ENCODE results near the gene CCDC126.
"Not testable (repeated sequence)": the region's sequence is repeated elsewhere in the genome, so short reads cannot be mapped to it uniquely, and the experiment has no call there.

CCDC126 gene, protein sequence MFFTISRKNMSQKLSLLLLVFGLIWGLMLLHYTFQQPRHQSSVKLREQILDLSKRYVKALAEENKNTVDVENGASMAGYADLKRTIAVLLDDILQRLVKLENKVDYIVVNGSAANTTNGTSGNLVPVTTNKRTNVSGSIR

DNA sequence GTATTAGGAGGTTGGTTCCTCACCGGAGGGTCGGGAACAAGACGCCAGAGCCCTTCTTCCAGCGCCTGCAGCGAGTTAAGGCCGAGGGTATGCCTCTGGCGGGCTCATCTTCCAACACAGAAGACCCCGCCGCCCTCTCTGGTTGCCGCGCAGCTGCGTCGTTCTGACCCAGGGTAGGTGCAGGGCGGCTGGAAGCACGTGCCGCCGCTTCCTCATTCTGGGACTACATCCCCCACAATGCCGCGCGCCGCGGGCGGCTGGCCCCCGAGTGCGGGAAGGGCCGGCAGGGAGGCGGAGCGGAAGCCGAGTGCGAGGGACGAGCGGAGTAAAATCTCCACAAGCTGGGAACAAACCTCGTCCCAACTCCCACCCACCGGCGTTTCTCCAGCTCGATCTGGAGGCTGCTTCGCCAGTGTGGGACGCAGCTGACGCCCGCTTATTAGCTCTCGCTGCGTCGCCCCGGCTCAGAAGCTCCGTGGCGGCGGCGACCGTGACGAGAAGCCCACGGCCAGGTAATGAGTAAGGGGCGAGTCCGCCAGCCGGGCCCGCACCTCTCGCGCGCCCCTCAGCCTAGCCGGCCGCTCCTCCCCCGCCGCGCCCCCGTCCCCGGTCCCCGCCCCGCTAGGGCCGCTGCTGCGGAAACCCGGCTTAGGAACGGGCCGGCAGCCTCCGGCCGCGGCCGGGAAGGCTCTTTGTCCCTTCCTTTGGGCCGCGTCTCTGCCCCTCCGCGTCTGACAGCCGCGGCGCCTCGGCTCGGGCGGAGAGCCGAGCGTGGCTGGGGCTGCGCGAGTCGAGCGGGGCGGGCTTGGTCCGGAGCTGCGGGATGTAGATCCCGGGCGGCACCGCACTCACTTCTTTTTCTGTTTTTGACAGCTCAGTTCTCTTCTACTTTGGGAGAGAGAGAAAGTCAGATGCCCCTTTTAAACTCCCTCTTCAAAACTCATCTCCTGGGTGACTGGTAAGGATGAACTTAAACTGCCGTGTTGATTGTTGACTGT lies at the start of gene CCDC126:
CCDC126 (plus strand) TSS at position 289 of the 998 bp plus-strand sequence. CDS start 13,934 bp downstream, outside the sequence.
- peak; percentile 60 to 80 for DNase-seq (ENCODE audit: low read depth in 2 of 2)

DNA sequence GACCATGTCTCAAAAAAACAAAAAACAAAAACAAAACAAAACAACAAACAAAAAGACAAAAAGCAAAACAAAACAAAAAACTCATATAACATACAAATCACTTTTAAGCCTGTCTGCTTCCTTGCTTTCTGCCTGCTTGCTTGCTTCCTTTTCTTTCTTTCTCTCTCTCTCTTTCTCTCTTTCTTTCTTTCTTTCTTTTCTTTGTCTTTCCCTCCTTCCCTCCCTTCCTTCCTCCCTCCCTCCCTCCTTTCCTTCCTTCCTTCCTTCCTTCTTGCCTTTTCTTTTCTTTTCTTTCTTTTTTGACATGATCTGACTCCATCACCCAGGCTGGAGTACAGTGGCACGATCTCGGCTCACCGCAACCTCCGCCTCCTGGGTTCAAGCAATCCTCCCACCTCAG lies 49.5 kb upstream of the CCDC126 start:
- DNase-seq (ENCODE audit: low read depth in 2 of 2) = no peak

DNA sequence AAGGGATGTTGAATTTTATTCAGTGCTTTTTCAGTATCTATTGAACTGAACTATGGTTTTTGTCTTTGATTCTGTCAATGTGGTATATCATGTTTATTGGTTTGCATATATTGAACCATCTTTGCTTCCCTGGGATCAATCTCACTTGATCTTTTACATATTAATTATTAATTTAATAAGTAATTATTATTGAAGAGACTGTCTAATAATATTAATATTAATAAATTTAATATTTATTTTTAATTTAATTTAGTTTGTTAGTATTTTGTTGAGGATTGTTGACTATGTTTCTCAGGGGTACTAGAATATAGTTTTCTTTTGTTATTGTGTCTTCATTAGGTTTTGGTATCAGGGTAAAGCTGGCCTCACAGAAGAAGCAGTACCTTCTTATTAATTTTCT lies 38.9 kb upstream of the CCDC126 start:
- no peak for DNase-seq (ENCODE audit: low read depth in 2 of 2)

DNA sequence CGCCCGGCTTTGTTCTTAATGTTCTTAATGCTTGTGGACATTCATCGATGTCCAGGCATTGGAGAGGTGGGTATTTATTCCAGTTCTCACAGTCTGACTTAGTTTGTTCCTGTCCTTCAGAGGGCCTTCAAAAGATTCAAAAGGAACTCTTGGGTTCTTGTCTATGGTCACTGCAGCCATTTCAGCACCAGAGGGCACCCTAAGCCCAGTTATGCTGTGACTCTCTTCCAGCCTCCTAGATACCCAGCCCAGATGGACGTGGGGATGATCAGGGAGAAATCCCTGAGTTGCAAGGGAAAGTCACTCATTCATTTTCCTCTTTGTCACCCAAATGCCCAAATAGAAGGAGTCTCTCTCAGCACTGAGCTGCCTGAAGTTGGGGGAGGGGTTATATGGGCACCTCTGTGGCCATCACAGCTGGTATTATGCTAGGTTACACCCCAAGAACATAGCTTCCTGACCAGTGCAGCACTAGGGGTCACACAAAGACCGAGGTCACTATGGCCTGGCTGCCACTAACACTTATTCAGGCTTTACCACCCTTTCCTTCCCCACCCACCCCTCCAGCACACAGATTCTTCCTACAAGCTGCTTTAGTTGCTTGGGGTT lies 26.5 kb upstream of the CCDC126 start:
- DNase-seq (ENCODE audit: low read depth in 2 of 2) = peak; percentile 21 to 35

DNA sequence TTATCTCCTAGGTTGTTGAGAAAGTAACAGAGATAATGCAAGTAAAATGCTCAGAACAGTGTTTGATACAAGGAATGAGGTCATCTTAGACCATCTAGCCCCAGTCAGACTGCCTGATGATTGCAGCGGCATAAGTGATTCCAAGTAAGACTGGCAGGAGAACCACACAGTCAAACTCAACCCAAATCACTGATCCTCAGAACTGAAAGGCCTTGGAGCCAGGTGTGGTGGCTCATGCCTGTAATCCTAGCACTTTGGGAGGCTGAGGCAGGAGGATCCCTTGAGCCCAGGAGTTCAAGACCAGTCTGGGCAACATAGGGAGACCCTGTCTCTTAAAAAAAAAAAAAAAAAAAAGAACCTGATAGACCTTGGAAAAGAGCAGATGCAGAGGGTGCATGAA lies 15.2 kb upstream of the CCDC126 start:
- not testable (repeated sequence) for DNase-seq (ENCODE audit: low read depth in 2 of 2)

DNA sequence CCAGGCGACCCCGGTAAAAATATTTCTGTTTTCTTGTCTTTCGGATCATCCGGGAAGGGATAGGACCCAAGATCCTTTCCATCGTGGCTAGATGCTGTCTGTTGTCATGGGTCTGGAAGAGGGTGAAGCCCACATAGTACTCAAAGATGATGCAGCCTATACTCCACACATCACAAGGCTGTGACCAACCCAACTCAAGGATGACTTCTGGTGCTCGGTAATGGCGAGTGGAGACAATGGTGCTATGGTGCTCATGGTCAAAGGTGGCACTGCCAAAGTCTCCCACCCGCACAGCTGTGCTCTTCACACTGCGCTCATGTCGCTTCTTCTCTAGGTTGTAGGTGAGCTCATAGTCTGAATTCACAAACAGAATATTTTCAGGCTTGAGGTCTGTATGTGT lies 11.9 kb upstream of the CCDC126 start:
- not testable (repeated sequence) for DNase-seq (ENCODE audit: low read depth in 2 of 2)

DNA sequence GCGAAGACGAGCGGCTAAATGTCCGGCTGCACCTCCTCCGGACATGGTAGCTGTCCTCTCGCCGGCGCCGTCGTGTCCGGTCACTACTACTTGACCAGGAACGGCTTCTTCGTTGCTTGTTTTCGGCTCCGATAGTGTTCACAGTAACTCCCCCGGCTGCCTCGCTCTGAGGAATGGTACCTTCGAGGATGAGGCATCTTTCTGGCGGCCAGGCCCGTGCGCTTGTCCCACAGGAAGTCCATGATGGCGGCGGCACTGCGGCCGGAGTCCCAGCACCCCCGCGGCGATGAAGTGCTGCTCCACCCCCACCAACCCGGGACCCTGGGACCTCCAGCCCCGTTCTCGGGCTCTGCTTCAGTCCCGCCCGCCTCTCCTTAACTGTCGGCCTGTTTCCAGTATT lies 11.0 kb upstream of the CCDC126 start:
- DNase-seq (ENCODE audit: low read depth in 2 of 2) = no peak

DNA sequence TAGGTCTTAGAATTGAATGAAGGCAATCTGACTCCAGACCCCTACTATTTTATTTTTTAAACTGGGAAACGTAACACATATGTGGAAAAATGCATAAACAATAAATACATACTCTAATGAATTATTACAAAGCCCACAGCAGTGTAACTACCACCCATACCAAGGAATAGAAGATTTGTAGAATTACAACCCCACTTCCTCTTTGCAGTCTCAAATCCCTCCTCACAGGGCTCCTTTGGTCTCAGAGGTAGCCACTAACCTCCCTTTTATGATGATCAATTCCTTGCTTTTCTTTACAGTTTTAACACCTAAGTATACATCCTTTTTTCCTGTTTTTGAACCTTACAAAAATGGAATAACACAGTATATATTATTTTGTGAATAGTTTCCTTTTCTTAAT lies 6.7 kb upstream of the CCDC126 start:
- DNase-seq (ENCODE audit: low read depth in 2 of 2) = no peak

DNA sequence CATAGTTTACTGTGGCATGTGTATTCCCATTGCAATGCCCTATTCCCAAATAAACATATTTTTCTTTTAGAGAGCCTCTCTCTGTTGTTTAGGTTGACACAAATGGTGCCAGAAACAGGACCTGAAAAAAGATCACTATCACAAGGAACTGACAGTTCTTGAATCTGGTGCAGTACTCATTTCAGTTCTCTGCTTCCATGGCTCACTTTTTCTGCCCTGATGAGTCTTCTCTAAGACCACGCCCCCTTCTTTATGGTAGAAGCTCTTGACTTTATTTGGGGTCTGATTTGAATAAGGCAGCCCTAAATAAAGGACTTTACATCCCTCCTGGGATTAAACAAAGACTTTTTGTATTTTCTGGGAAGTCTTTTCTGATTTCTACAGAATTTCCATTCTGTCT lies 3.5 kb upstream of the CCDC126 start:
- no peak for DNase-seq (ENCODE audit: low read depth in 2 of 2)

DNA sequence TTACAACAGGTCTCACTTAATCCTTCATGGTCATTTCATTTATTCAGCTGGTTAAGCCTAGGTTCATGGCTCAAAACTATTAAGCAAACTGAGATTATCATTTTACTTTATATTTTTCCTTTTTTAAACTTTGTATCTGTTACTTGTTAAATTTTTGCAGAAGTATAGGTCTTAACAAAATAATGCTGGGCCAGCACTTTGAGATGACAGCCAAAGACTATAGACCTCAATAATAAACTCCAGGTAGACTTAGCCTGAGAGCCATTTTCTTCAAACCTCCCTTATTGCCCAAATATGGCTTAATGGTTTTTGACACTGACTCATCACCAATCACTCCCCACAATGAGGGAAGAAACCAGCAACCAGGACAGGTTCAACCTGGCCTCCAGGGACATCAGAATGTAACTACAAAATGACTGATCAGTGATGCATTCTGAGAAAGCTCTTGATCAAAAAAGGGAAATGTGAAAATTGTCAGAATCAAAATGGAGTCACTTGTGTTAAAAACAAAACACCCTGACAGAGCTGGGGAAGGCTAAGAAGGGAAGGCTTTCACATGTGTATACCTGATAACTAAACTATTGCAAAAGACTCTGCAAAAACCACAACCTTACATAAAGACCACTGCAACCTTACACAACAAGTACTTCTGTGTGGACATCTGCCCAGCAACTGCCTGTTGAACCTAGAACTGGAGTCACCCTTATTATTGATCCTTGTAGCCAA lies 2.1 kb upstream of the CCDC126 start:
- no peak for DNase-seq (ENCODE audit: low read depth in 2 of 2)

DNA sequence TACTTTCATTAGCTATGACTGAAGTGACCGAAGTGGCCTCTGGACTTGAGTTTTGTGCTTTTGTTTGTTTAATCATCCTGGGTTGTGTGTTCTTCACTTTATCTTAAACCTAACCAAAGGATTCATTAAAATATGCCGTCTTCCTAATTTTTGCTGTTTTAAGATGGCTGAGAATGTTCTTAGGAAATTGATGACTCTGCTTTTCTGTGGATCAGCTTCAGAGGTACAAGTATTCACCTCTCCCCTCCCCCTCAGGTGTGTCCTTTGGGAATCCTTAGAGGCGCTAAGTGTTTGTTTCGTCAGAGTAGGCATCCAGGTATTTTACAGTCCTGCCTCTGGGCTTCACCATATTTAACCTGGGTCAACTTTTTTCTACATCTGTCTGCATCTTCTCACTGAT lies 1.1 kb downstream of the CCDC126 start:
- no peak for DNase-seq (ENCODE audit: low read depth in 2 of 2)

DNA sequence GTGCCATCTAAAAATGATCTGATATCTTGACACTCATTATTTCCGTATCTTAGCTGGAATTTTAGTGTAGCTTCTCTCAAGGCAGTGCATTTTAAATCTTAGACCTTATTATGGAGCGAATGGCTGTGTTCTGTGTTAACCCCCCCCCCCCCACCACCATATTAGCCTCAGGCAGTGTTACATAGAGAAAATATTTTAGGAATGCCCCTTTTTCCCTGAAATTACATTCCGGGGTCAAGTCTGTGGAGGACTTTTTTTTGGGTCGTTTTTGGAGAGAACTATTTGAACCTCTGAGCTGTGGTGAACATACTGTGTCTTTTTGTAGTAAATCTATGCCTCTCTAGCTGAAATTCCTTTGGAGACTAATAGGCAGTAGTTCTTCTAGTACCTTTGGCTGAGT lies 3.1 kb downstream of the CCDC126 start:
- DNase-seq (ENCODE audit: low read depth in 2 of 2) = no peak

DNA sequence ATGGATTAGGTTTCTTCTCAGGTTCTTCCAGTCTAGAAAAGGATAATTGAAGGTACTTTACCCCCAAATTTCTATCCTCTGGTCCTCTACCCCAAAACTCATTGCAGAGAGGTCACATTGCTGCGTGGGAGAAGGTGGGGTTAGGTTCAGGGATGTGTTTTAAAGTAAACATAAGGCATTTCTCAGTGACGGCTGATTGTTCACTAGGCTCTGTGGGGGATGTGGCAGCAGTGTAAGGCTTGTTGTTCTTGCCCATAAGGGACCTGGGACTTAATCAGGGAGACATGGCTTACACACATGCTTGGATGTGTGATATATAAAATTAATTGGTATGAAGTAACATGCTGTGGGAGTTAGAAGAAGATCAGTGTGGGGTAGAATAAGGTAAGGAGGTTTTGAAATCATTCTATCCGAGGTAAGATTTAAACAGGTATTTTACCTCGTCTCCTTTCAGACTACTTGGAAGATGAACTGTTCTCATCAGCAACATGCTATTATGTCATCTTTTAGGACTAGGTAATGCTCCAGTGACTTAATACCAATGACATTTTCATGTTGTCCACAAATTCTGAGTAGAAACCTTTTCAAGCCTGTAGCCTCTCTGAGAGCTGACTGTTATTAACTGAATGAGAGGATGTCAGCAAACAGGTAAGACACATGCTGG lies 6.6 kb downstream of the CCDC126 start:
- DNase-seq (ENCODE audit: low read depth in 2 of 2) = no peak

DNA sequence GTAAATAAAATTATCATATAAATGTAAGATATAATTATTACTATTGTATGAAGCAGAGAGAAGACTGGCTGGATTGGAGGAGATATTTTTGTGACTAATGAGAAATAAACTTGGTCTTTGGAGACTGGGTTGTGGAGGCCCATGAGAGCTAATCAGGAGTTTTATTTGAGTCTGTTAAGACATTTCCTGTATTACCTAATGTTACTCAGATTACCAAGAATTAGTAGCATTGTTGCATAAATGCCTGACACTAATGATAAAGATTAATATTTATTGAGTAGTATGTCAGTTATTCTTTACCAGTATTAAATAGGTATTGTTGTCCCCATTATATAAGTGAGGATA lies 7.1 kb downstream of the CCDC126 start:
- no peak for DNase-seq (ENCODE audit: low read depth in 2 of 2)

DNA sequence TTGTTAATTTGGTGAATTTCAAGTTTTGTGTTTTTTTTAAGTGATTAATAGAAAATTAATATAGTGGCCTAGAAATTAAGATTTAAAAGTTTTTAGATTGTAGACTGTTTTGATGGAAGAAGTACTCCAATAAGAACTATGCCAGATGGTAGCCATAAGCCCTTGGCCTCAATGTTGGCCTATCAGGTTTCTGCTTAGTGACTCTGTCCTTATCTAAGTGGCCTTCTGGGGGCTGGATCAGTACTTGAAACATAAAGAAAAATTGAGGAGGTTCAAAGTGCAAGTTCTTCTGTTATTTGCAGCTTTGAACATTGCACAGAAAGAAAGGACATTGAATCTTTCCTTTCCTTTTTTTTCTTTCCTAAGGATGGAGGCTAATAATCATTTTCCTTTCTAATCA lies 9.9 kb downstream of the CCDC126 start:
- no peak for DNase-seq (ENCODE audit: low read depth in 2 of 2)

DNA sequence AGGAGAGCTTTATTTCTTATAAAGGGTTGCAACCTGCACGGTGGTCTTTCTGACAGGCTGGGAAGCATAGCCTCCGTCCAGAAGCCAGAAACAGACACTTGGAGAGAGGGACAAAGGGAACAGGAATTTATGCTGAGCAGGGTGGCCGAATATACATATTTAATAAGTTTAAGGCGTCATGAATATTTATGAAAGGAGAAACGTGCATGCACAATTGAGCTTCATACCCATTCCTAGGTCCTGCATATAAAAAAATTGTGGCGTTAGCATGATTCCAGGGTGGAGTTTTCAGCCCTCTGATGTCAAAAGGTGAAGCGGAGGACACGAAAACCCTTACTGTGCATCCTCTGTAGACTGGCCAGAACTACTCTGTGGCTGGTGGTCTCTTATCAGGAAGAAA lies 10.7 kb downstream of the CCDC126 start:
- DNase-seq (ENCODE audit: low read depth in 2 of 2) = no peak

DNA sequence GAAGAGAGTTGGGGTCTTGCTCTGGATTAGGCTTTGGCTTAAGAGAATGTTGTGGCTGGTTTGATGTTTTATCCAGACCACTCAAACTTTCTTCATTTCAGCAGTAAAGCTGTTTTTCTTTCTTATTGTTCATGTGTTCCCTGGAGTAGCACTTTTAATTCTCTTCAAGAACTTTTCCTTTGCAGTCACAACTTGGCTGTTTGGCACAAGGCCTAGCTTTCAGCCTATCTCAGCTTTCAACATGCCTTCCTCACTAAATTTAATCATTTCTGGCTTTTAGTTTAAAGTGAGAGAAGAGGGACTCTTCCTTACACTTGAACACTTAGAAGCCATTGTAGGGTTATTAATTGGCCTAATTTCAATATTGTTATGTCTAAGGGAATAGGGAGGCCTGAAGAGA lies 18.1 kb downstream of the CCDC126 start:
- no peak for DNase-seq (ENCODE audit: low read depth in 2 of 2)

DNA sequence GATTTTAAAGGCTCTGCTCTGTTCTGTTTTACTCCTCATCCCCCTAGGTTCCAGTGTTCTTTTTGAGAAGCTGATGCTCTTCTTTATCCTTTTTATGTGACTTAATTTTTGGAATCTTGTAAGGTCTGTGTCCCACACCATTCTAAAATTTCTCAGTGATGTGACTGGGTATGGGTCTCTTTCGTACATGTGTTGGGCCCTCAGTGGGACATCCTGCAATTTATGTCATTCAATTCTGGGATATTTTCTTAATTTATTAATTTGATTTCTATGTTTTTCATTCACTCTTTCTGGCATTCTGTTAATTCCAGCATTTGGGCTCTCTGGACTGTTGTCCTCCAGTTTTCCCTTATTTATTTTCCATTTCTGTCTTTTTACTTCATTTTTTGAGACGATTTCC lies 19.4 kb downstream of the CCDC126 start:
- DNase-seq (ENCODE audit: low read depth in 2 of 2) = no peak

DNA sequence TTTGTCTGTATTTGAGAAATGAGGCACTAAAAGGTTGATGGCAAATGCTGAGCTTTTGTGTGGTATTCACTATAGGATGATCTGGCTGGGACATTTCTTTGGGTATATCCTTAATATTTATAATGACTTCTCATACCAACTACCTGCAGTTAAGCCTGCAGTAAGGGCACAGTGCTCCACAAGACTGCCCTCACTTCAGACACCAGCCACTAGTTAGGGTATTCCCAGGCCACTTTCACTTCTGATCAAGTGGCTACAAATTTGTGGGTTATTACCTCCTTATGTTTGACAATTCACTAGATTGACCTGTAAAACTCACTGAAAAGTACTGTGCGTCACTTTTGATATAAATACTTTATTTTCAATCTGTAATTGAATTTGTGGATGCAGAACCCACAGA lies 20.3 kb downstream of the CCDC126 start:
- no peak for DNase-seq (ENCODE audit: low read depth in 2 of 2)

DNA sequence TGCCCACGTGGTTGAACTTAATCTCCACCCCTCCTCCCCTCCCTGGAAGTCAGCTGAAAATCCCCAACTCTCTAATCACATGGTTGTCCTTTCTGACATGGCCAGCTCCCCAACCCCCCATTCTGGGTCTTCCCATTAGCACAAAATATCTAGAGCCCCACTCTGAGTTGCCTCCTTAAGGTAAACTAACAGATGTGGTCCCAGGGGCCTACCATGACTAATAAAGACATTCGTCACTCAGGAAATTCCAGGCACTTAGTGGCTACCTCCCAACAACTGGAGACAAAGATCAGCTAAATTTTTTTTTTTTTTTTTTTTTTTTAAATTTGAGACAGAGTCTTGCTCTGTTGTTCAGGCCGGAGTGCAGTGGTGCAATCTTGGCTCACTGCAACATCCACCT lies 21.1 kb downstream of the CCDC126 start:
- no peak for DNase-seq (ENCODE audit: low read depth in 2 of 2)

DNA sequence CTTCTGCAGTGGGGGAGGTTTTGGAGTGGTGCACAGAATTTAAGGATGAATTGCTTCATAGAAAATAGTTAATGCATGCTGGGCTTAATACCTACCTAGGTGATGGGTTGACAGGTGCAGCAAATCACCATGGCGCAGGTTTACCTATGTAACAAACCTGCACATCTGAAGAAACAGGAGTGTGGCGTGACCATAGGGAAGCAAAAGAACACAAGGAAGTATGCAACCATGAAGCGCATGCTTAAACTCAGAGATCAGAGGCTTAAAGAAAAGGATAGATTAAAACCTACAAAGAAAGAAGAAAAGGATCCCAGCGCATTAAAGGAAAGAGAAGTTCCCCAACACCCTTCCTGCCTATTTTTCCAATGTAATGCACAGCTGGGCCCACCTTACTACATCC lies 22.0 kb downstream of the CCDC126 start:
- no peak for DNase-seq (ENCODE audit: low read depth in 2 of 2)

DNA sequence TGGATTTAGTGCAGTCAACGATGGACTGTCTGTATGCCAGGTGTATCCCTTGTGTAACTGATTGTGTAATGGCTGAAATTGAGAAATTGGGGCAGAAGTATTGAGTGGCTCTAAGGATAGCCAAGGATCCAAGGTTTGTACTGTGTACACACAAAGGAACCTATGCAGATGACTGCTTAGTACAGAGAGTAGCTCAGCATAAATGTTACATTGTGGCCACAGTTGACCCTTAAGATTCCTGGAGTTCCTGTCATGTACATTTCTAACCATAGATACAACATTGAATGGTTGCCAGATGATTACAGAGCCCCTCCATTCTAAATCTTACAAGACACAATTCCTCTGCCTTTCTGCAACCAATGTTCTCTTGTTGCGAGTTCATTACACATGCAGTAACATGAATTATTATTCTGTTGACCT lies 25.3 kb downstream of the CCDC126 start:
- no peak for DNase-seq (ENCODE audit: low read depth in 2 of 2)

All from stimulated activated CD8-positive, alpha-beta memory T cell treated with anti-CD3 and anti-CD28 coated beads, Interleukin-7, amount 100 ng/mL, for 4 hours (primary cell).